Kidney tubule cell (primary cell): Measurements from ENCODE around the gene ZBTB9.

ENCODE experiments used
- DNase-seq: peaks from one replicate; pipeline ENCODE4 v3.0.0-alpha.2; 2018; ENCODE audit warnings: low spot score

The ZBTB9 gene, protein sequence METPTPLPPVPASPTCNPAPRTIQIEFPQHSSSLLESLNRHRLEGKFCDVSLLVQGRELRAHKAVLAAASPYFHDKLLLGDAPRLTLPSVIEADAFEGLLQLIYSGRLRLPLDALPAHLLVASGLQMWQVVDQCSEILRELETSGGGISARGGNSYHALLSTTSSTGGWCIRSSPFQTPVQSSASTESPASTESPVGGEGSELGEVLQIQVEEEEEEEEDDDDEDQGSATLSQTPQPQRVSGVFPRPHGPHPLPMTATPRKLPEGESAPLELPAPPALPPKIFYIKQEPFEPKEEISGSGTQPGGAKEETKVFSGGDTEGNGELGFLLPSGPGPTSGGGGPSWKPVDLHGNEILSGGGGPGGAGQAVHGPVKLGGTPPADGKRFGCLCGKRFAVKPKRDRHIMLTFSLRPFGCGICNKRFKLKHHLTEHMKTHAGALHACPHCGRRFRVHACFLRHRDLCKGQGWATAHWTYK

DNA sequence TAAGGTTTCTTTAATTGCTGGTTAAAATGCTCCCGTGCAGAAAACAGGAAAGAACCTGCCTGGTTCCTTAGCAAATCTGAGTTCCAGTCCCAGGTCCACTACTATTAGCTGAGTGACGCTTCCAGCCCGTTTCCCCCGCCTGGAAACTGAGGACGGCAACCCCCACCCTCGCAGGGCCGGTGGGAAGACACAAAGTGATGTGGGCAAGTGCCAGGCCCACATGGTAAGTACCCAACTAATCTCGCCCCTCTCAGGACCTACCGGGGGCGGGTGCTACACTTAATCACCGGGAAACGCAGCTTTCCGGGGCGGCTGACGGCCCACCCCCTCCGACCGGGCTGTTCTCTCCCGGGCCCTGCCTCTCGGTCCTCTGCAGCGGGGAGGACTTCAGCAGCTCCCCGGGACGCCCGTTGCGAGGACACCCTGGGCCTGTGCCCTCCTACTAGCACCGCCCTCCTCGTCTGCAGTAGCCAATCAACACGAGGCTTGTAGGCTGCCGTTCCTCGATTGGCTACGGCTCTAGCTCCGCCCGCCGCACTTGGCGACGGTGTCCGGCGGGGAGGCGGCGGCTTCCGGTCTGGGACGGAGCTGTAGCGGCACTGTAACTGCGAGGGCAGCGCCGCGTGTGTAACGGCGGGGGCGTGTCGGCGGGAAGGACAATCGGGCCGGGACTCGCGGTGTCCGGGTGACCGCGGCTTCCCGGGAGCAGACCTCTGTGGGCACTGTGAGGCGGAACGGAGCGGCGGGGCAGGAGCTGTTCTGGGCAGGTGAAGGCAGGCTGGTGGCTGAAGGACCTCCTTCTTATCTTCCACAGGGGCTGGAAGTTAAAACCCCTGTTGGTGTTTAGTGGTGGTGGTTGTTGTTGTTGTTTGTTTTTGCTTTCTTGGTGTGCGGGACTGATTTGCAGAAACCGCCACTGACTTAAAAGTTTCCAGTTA, at the start of gene ZBTB9:
ZBTB9 (plus strand) TSS at position 568 of the 938 bp plus-strand sequence. CDS start 525 bp downstream, outside the sequence.
- peak; percentile 97 for DNase-seq

DNA sequence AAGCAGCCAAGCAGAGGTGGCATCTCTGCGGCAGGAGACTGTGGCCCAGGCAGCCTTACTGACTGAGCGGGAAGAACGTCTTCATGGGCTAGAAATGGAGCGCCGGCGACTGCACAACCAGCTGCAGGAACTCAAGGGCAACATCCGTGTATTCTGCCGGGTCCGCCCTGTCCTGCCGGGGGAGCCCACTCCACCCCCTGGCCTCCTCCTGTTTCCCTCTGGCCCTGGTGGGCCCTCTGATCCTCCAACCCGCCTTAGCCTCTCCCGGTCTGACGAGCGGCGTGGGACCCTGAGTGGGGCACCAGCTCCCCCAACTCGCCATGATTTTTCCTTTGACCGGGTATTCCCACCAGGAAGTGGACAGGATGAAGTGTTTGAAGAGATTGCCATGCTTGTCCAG, 49.5 kb upstream of the ZBTB9 start:
- DNase-seq: no peak

DNA sequence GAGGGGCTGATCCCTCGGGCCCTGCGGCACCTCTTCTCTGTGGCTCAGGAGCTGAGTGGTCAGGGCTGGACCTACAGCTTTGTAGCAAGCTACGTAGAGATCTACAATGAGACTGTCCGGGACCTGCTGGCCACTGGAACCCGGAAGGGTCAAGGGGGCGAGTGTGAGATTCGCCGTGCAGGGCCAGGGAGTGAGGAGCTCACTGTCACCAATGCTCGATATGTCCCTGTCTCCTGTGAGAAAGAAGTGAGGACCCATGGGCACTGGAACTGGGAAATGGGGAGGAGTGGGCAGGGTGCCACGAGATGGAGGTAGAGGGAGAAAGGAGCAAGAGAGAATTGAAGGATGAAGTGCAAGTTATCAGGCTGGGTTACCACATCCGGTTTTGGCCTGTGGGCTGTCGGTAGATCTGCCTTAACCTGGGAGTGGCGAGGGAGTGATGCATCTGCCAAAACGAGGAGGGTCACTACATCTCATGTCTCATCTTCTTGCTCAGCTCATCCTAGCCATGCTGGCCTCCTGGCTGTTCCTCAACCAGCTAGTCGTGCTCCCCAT, 48.9 kb upstream of the ZBTB9 start:
- no peak for DNase-seq

DNA sequence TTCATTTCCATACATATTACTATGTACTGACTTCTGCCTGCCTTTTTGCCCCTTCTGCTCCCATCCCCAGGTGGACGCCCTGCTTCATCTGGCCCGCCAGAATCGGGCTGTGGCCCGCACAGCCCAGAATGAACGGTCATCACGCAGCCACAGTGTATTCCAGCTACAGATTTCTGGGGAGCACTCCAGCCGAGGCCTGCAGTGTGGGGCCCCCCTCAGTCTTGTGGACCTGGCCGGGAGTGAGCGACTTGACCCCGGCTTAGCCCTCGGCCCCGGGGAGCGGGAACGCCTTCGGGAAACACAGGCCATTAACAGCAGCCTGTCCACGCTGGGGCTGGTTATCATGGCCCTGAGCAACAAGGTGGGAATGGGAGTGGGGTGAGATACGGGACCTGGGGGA, 48.2 kb upstream of the ZBTB9 start:
- no peak for DNase-seq

DNA sequence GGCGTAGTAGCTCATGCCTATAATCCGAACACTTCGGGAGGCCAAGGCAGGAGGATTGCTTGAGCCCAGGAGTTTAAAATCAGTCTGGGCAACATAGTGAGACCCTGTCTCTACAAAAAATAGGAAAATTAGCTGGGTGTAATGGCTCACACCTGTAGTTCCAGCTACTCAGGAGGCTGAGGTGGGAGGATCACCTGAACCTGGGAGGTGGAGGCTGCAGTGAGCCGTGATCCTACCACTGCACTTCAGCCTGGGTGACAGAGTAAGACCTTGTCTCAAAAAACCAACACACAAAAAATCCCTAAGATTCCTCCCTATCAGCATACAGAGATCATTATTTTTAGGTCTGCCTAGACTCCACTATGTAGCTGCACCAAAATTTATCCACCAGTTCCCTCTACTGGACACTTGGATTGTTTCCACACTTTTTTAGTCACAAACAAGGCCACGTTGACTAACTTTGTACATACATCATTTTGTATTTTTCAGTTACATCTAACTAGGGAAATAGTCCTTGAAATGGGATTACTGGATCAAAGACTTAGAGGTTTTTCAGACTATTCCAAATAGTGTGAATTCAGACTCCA, 47.2 kb upstream of the ZBTB9 start:
- DNase-seq: peak; percentile 56

DNA sequence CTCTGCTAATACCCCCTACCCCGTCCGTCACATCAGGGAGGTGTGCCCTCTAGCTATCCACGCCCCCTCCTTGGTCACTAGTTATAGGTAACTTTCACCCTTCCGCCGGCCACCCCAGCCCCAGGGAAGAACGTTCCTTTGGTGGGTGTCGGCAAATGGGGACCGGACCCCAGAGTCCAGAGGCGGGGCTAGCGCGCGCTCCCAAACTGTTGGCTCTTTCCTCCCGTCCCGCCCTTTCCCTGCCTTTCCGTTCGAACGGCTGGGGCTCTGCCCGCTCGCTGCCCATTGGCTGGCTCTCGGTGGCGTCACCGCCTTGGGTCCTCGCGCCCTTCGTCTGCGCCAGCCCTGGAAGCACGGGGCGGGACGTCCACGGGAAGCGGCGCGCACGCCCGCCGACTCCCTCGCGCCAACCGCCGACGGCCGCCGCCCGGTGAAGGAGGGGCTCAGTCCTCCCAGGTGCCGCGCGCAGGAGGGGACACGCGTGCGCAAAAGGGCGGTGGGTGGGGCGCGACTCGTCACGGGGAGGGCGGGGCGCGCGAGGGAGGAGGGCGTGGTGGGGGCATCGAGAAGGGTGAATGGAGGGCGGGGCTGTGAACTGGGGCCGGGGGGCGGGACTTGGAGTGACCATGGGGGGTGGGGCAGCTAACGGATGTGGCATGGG, 44.2 kb upstream of the ZBTB9 start:
- DNase-seq: peak; percentile 99

DNA sequence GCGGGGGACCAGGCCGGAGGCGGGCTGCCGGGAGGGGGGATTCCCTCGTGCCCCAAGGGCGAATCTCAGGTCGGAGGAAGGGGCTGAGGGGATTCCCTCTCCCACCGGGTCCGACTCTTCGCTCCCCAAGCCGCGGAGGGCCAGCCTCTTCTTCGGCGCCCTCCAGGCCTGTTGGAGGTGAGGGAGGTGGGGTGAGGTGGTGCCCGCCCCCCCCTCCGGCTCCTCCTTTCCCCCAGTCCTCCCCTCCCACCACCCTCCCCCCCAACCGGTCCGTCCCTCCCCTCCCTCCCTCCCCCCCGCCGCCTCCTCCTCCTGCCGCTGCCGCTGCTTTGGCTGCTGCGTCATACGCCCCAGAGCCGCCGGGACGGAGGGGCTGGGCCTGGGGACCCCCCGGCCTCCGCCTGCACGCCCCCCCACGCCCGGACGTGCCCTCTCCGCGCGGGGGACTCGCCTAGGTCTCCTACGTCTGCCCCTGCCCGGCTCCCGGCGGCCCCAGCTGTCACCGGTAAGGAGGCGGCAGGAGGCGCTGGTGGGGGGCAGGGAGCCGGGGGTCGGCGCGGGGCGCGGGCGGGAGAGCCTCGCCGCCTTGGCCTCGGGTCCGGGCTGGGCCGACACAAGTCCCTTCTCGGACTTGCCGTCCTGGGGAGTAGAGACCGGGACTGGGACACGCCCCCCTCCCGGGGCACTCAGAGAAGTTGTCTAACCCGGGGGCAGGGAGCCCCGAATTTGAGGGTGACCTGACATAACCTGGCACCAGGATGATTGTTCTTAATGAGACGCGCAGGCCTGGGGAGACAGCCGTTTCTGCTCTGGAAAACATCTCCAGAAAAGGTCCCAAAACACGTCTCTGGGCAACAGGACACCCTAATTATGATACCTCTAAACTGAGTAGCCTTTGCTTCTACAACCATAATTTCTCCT, 43.4 kb upstream of the ZBTB9 start, which contains the start of gene PHF1:
PHF1 (plus strand) TSS at position 304 of the 921 bp plus-strand sequence. CDS start 1,250 bp downstream, outside the sequence.
- peak; percentile 81 for DNase-seq

DNA sequence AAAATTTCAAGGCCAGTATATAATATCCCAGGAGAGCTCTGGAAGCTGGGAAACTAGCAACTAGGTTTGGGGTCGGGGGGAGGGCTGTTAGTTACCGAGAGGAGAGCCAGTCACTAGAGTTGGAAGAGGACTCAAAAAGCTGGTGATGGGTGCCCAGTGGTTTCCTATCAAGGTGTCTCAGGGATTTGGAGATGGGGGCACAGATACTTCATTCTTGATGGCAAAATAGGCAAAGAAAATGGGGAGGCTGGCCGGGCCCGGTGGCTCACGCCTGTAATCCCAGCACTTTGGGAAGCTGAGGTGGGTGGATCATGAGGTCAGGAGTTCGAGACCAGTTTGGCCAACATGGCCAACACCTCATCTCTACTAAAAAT, 42.8 kb upstream of the ZBTB9 start:
- no peak for DNase-seq

DNA sequence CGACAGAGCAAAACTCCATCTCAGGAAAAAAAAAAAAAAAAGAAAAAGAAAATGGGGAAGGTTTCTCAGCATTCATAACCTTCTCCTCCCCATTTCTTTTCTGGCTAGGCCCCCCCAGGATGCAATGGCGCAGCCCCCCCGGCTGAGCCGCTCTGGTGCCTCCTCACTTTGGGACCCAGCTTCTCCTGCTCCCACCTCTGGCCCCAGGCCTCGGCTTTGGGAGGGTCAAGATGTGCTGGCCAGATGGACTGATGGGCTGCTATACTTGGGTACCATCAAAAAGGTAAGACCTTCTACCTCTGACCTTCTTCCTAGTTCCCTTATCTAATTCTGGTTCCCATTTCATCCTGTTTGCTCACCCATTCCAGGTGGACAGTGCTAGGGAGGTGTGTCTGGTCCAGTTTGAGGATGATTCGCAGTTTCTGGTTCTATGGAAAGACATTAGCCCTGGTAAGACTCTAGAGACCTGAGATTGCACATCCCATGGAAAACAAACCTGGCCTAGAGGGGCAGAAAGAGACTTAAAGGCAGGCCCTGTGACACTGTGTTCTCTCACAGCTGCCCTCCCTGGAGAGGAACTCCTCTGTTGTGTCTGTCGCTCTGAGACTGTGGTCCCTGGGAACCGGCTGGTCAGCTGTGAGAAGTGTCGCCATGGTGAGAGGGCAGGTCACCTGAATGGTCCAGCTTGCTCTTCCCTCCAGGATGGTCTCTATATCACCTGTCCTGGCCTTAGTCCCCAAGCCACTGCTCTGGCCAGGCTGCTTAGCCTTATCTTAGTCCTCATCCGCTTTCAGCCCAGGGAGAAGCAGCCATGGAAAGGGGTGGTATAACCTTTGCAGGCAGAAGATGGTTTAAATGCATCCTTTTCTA, 42.0 kb upstream of the ZBTB9 start:
- no peak for DNase-seq

DNA sequence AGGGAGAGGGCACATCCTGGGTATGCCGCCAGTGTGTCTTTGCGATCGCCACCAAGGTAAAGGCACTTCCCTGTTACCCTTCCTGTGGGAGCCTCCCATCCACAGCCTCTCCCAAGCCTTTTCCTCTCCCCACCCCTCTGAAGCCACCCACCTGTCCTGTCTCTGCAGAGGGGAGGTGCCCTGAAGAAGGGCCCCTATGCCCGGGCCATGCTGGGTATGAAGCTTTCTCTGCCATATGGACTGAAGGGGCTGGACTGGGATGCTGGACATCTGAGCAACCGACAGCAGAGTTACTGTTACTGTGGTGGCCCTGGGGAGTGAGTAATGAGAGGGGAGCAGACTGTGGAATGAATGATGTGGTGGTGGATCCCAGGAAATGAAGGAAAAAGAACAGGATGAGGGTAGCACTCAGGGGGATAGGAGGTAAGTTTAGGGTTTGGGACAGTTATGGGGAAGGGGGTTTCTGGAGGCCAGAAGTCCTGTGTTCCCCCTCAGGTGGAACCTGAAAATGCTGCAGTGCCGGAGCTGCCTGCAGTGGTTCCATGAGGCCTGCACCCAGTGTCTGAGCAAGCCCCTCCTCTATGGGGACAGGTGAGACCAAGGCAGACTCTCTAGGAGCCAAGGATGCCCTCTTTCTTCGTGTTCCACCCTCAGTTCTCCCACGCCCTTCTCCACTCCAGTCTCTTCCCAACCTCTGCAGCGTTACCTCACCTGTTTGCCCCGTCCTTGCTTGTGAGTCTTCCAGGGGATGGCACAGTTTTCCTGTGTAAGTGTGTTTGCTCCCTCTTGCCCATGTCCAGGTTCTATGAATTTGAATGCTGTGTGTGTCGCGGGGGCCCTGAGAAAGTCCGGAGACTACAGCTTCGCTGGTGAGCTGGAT, 40.9 kb upstream of the ZBTB9 start:
- no peak for DNase-seq

DNA sequence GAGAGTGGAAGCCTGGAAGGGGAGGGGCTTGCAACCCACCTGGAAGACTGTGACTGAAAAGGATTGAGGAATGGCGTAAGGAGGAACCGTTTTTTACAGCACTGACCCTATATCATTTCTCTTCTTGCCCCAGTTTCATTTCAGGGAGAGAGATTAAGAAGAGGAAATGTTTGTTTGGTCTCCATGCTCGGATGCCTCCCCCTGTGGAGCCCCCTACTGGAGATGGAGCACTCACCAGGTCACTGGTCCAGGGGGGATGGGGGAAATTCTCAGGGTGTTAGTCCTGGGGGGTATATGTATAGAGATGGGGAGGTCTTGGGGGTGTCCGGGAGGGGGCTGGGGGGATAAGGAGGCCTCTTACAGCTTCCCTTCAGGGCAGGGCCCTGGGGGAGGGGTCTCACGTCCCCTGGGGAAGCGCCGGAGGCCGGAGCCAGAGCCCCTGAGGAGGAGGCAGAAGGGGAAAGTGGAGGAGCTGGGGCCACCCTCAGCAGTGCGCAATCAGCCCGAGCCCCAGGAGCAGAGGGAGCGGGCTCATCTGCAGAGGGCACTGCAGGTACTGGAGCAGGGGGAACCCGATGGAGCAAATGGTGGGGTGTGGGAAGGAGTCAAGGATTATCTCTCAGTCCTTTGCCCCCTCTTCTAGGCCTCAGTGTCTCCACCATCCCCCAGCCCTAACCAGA, 39.6 kb upstream of the ZBTB9 start:
- peak; percentile 28 for DNase-seq

DNA sequence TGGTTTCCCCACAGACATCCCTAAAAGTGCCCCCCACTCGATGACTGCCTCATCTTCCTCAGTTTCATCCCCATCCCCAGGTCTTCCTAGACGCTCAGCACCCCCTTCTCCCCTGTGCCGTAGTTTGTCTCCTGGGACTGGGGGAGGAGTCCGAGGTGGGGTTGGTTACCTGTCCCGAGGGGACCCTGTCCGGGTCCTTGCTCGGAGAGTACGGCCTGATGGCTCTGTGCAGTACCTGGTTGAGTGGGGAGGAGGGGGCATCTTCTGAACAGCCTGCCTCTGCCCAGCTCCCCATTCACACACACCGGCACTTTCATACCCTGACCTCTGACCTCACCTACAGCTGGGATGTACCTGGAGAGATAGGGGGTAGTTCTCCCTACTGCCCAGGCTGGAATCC, 38.5 kb upstream of the ZBTB9 start:
- no peak for DNase-seq

DNA sequence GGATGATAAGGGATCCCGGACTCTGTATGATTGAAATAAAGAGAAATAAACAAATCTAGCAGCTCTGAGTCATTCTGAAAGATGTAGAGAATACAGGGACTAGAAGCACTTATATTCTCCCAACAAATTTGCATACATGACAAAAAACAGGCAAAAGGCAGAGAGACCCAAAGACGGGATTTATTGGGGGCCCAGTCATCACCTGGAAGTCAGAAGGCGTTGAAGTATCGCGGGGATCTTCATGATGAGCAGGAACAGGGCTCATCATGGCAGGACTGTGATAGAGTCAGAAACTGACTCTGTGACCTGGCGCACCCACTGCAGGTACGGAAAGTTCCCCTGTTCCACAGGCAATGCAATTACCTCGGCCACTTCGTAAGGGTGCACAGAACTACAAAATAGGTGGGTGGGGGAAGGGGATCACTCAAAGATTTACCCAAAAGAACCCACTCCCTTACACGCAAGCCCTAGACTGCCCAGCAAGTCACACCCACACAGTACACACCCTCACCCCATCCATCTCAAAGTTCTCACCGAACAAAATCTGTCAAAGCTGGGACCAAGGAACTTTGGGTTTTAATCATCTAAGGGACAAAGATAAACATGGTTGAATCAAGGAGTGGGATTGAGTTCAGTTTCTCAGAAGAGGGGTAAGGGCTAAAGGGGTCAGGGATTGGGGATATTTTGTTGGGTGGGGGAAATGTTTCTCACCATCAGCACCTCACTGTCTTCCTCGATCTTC, 37.8 kb upstream of the ZBTB9 start:
- no peak for DNase-seq

DNA sequence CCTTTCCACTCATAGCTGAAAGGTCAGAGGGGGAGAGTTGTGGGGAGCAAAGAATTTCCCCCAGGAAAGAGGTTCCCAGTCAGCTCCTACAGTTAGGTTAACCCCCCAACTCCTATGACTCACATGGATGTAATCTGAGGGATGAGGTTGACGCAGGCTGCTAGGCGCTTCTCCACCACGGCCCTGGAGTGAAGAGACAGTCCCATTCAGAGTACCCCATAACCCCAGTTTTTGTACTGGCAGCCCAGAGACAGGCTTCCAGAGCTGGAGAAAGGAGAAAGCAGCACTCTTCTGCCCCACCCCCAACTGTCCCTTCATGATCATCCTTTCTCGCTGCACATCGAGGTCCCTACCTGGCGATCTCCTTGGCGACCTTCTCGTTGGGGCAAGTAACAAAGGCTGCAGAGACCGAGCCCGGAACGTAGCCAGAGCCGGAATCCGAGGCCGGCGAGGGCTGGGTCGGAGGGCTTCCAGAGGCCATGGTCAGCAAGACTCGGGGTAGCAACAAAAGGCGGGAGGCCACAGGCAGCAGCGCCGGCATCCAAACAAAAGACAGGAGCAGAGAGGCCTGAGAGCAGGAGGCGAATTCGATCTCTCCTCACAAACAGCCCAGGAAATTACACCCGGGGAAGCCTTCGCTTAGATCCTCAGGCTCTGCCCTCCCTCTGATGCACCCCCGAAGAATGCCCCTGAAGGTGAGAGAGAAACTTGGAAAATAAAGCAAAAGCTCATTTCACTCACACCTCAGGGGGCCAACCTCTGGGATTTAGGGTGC, 37.1 kb upstream of the ZBTB9 start:
- peak; percentile 81 for DNase-seq

DNA sequence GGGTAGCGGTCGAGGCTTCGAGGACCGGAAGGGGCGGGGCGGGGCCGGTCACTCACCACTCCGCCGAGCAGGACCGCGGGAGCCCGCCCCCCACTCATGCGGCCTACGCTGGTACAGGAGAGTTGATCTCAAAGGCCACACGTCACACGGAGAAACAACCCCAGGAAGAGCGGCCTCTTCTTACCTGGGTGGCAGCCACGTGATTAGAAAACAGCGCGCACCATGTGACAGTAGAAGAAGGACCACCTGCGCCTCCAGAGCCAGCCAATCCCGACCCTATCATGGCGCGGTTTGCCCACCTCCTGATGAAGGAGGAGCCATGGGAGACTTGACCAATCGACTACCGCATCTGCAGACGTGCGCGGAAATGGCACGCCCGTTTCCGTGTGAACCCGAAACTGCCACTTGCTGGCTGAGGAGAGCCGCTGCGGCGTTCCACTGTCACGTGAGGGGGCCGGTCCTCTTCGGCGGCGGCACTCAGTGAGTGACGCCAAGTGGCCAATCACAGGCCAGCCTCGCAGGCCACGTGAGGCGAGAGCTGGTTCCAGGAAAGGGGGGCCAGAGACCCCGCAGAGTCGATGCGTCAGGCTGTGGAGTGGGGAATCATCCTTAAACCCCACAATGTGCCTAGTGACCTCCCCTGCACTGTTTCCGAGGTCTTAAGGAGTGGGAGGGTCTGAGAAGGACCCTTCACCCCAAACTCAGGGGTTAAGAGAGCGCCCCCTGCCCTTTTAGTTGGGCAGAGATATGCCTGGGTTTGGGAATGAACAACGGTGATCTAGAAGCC, 36.3 kb upstream of the ZBTB9 start, which contains the start of gene CUTA:
CUTA (minus strand) TSS at position 205 of the 787 bp plus-strand sequence; CDS start at position 98, 107 bp downstream.
- peak; percentile 100 for DNase-seq
